ENCODE measurements around the gene FAM110A.

DNA sequence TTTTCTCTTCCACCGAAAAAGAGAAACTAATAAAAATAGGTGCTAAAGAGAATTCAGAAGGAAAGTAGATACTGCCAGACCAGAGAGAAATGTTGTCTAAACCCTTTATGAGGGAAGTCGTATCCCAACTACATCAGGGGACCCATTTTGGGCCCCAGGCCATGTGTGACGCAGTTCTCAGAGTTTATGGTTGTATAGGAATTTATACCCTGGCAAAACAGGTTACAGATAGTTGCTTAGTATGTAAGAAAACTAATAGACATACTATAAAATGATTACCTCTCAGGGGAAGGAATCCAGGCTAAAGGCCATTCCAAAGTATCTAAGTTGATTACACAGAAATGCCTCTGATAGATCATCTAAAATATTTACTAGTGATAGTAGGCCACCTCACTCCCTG lies 36.6 kb upstream of the FAM110A start:
- TF ChIP-seq CTCF (IDR thresholded peaks at IDR 0.05; ENCODE audit: extremely low read depth in 1 of 2, insufficient read depth in 1 of 2, low read depth in 1 of 2, low read length in 2 of 2) = no peak
- TF ChIP-seq GATA2 (IDR thresholded peaks at IDR 0.05; ENCODE audit: insufficient read depth, insufficient read length, low read depth, low read length) = no peak
- no peak for TF ChIP-seq EZH2 (IDR thresholded peaks at IDR 0.05; ENCODE audit: borderline replicate concordance, low read depth, low read length, severe bottlenecking)
